Ishikawa (cell line): ENCODE data around the gene PRKCB.

Experiments used
- CEBPB ChIP-seq: IDR thresholded peaks from 2 replicates; pipeline ENCODE4 v1.6.1; 2012
- CREB1 ChIP-seq: IDR thresholded peaks from 2 replicates; pipeline ENCODE4 v1.6.1; 2012; ENCODE audit warnings: low read depth
- EGR1 ChIP-seq: IDR thresholded peaks from 2 replicates; pipeline ENCODE4 v1.6.1; 2012
- EP300 ChIP-seq: IDR thresholded peaks from 2 replicates; pipeline ENCODE4 v1.6.1; 2012; ENCODE audit warnings: borderline replicate concordance
- FOXM1 ChIP-seq: IDR thresholded peaks from 2 replicates; pipeline ENCODE4 v1.6.1; 2012; ENCODE audit warnings: low read depth, borderline replicate concordance
- MAX ChIP-seq: IDR thresholded peaks from 2 replicates; pipeline ENCODE4 v1.6.1; 2012
- NFIC ChIP-seq: IDR thresholded peaks from 2 replicates; pipeline ENCODE4 v1.6.1; 2012
- RAD21 ChIP-seq: IDR thresholded peaks from 2 replicates; pipeline ENCODE4 v1.6.1; 2012; ENCODE audit warnings: low read depth
- REST ChIP-seq: IDR thresholded peaks from 2 replicates; pipeline ENCODE4 v1.6.1; 2012; ENCODE audit warnings: low read depth, mild to moderate bottlenecking
- TAF1 ChIP-seq: IDR thresholded peaks from 2 replicates; pipeline ENCODE4 v1.6.1; 2012; ENCODE audit warnings: low read depth, mild to moderate bottlenecking
- TCF12 ChIP-seq: IDR thresholded peaks from 2 replicates; pipeline ENCODE4 v1.6.1; 2012; ENCODE audit warnings: low read depth
- TEAD4 ChIP-seq: IDR thresholded peaks from 2 replicates; pipeline ENCODE4 v1.6.1; 2012
- USF1 ChIP-seq: IDR thresholded peaks from 2 replicates; pipeline ENCODE4 v1.6.1; 2012
- YY1 ChIP-seq: IDR thresholded peaks from 2 replicates; pipeline ENCODE4 v1.6.1; 2012; ENCODE audit warnings: low read depth
- ZBTB7A ChIP-seq: IDR thresholded peaks from 2 replicates; pipeline ENCODE4 v1.6.1; 2012; ENCODE audit warnings: low read depth

Gene PRKCB

GRCh38 chr16:23953476-23953875 lies 117.7 kb downstream of the PRKCB start:
- TF ChIP-seq MAX (no peak), TAF1 (no peak), CEBPB (no peak), RAD21 (no peak), REST (no peak), USF1 (no peak), TEAD4 (no peak), NFIC (no peak), EP300 (no peak), ZBTB7A (no peak), EGR1 (no peak), YY1 (no peak), CREB1 (no peak), TCF12 (no peak), FOXM1 (no peak)

GRCh38 chr16:23955088-23955487 lies 119.3 kb downstream of the PRKCB start:
- TF ChIP-seq RAD21 (no peak), TCF12 (no peak), NFIC (no peak), FOXM1 (no peak), ZBTB7A (no peak), REST (no peak)

- TF ChIP-seq ZBTB7A (no peak), REST (no peak), EP300 (no peak), YY1 (no peak), NFIC (no peak), CEBPB (no peak), FOXM1 (no peak), EGR1 (no peak), TAF1 (no peak), TCF12 (no peak)
These were observed 121.5 kb downstream of the PRKCB start for GRCh38 chr16:23957287-23957686.

- no peak for TF ChIP-seq USF1
- TF ChIP-seq CREB1 = no peak
- TF ChIP-seq MAX = no peak
- TF ChIP-seq CEBPB = no peak
- TF ChIP-seq YY1 = no peak
- TF ChIP-seq ZBTB7A = no peak
- TF ChIP-seq FOXM1 = no peak
- TF ChIP-seq EGR1 = no peak
- TF ChIP-seq TEAD4 = no peak
- no peak for TF ChIP-seq TCF12
- no peak for TF ChIP-seq REST
- no peak for TF ChIP-seq NFIC
- TF ChIP-seq RAD21 = no peak
- TF ChIP-seq EP300 = no peak
- no peak for TF ChIP-seq TAF1
These were observed 123.4 kb downstream of the PRKCB start for GRCh38 chr16:23959072-23959751.
